IPS-NIHi7 (cell line): ENCODE results near the gene UBE3D.

Experiments
- DNase-seq: peaks from one replicate; pipeline ENCODE4 v3.0.0; 2012; ENCODE audit warnings: mixed read lengths; ENCODE audit errors: extremely low spot score

The UBE3D gene

GRCh38 chr6:83065511-83066192 lies at the start of gene UBE3D:
Gene UBE3D (minus strand): TSS chr6:83065841. CDS start chr6:83065718, 123 bp downstream.
- peak; percentile 84 for DNase-seq

- no peak for DNase-seq
Observed at GRCh38 chr6:83114164-83114563, 48.5 kb upstream of the UBE3D start.

GRCh38 chr6:83113258-83113657 lies 47.6 kb upstream of the UBE3D start:
- DNase-seq, result no peak

GRCh38 chr6:83108378-83108777 lies 42.7 kb upstream of the UBE3D start:
- DNase-seq, result no peak

- no peak for DNase-seq
Observed at GRCh38 chr6:83098589-83098988, 32.9 kb upstream of the UBE3D start.

- DNase-seq, result no peak
Observed at GRCh38 chr6:83097675-83098074, 32.0 kb upstream of the UBE3D start.

GRCh38 chr6:83097204-83097603 lies 31.6 kb upstream of the UBE3D start:
- DNase-seq, result no peak

GRCh38 chr6:83096791-83097190 lies 31.1 kb upstream of the UBE3D start:
- DNase-seq, result no peak

- DNase-seq, result no peak
Observed at GRCh38 chr6:83092756-83093399, 27.2 kb upstream of the UBE3D start.

- no peak for DNase-seq
Observed at GRCh38 chr6:83086751-83087150, 21.1 kb upstream of the UBE3D start.

GRCh38 chr6:83083476-83083875 lies 17.8 kb upstream of the UBE3D start:
- no peak for DNase-seq

- DNase-seq, result no peak
Observed at GRCh38 chr6:83073615-83074014, 8.0 kb upstream of the UBE3D start.

- no peak for DNase-seq
Observed at GRCh38 chr6:83072726-83073125, 7.1 kb upstream of the UBE3D start.

- DNase-seq, result no peak
Observed at GRCh38 chr6:83071707-83072106, 6.1 kb upstream of the UBE3D start.

GRCh38 chr6:83071023-83071422 lies 5.4 kb upstream of the UBE3D start:
- no peak for DNase-seq

- no peak for DNase-seq
Observed at GRCh38 chr6:83069633-83070032, 4.0 kb upstream of the UBE3D start.

GRCh38 chr6:83068616-83069015 lies 3.0 kb upstream of the UBE3D start:
- DNase-seq, result no peak

GRCh38 chr6:83067448-83068439 lies 2.1 kb upstream of the UBE3D start, which contains the start of gene DOP1A:
Gene DOP1A (plus strand): TSS chr6:83067671. CDS start chr6:83096978, 29,307 bp downstream.
- peak; percentile 91 for DNase-seq

- no peak for DNase-seq
Observed at GRCh38 chr6:83062225-83062624, 3.4 kb downstream of the UBE3D start.

GRCh38 chr6:83061190-83061589 lies 4.5 kb downstream of the UBE3D start:
- no peak for DNase-seq

- peak; percentile 45 for DNase-seq
Observed at GRCh38 chr6:83057705-83058321, 7.8 kb downstream of the UBE3D start.
